ENCODE data around the gene HMGN4. TPM values are rescaled to one million over a fixed set of nuclear protein-coding genes. Genes with fewer than 3 reads are reported as not detected.

HMGN4 gene
- total and polyA plus RNA-seq, 8 donors: 8.8 to 24.2 (median 13.2) TPM

DNA sequence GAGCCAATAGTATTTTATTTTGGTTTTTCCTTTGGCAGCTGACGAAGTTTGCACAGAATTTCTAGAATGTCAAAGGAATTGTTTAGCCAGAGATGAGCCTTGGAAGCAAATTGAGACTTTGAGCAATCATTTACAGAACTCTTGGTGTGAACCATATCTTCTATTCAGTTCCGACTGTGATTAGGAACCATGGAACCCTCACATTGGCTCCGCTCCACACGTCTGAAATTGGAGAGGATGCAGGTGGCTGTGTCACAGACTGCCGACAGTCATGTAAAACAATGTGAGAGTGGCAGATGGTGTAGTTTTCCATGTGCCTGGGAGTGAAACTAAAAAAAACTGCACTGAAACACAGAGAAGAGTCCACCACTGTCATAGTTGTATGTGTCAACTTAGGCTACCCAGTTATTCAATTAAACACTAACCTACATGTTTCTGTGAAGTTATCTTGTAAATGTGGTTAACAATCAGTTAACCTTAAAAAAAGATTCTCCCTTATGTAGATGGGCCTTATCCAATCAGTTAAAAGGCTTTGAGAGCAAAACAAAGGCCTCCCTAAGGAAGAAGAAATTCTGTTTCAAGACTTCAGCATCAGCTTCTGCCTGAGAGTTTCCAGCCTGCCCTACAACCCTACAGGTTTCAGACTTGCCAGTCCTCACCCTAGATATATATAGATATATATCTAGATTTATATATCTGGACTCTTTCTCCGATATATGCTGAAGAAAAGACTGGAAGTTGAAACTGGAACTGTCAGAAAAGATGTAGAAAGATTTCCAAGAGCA, 3.3 kb upstream of the HMGN4 start:
- no peak for TF ChIP-seq CTCF (IDR thresholded peaks at IDR 0.05)
- H3K4me3 ChIP-seq: no peak overlapping the region
- peak overlapping the region in 1 of 4 donors; percentile 30 for H3K27ac ChIP-seq
- 30% methylated on average over 6 of the region's 6 CpGs for WGBS, 2 donors
- H3K9me3 ChIP-seq: no peaks in the 10 kb centered on the region
- no peaks in the 10 kb centered on the region for H3K27me3 ChIP-seq
- DNase-seq: peak in 3 of 6 donors; percentile 57 to 69 (median 69)
- H3K36me3 ChIP-seq: no peaks in the 10 kb centered on the region
- intact Hi-C loops (cut with DNase I): no loop called here
- no peak for FAIRE-seq
- peaks cover 3 to 14% (median 14%) of the 10 kb centered on the region in 3 donors for H3K4me1 ChIP-seq
- ATAC-seq: no peak

DNA sequence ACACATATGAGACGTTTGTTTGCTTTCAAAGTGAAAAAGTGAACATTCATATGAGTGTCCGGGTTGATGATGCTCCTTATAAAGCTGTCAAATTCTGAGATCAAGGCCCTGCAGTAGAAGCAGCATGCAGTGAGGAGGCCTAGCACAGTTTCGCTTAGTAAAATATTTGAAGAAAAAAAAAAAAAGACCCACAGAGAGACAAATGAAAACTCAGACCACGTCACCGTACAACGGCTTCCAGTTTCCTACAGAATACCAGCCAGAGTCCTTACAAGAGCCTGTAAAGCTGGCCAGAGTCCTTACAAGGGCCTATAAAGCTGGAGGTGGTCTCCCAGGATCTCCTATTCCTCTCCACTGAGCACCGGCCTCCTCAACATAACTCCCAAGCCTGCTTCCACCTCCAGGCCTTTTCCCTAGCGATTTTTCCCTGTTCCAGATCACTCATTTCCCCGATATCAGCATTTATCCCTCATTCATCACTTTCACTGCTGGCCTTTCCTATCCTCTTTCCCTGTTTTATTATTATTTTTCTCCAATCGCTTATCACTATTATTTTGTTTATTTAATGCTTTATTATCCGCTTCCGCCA, 1.5 kb upstream of the HMGN4 start:
- FAIRE-seq (no peak), DNase-seq (no peak), ATAC-seq (no peak)
- TF ChIP-seq CTCF (IDR thresholded peaks at IDR 0.05): no peak
- no peaks in the 10 kb centered on the region for H3K9me3 ChIP-seq
- H3K27me3 ChIP-seq: no peaks in the 10 kb centered on the region
- H3K4me3 ChIP-seq: peak overlapping the region in 3 of 4 donors; percentile 54 to 84 (median 68)
- H3K36me3 ChIP-seq: no peaks in the 10 kb centered on the region
- peak overlapping the region; percentile 47 to 94 (median 68) for H3K27ac ChIP-seq
- peaks cover 3 to 14% (median 14%) of the 10 kb centered on the region in 3 donors for H3K4me1 ChIP-seq
- intact Hi-C loops (cut with DNase I): no loop called here
- 23% methylated on average over 12 of the region's 12 CpGs for WGBS, 2 donors

DNA sequence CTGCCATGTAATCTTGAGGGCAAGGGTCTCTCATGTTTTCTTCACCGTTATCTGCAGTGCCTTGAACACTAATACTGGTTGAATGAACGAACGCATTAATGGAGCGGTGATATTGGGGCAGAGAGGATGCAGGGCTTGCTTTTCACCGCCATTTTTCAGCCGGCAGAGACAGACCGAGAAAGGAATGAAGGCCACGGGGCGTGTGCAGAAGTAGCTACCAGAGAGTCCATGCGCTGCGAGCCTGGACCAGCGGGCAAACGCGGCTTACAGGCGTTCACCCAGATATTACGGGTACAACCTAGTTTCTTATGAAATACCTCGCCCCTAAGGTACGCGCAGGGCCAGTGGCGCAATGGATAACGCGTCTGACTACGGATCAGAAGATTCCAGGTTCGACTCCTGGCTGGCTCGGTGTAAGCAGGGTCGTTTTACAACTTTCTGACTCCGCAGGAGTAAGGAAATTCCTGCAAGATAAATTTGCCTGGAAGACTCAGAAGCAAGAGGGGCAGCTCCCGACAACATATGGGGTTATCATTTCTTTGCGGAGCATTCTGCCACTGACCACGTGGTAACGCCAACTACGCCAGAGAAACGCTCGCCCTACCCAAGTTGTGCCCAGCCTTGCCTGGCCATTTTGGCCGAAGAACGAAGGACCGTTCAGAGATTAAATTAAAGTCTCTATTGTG, 863 bp upstream of the HMGN4 start:
- Histone ChIP-seq H3K9me3 (no peaks in the 10 kb centered on the region), H3K4me3 (peak overlapping the region; percentile 54 to 84 (median 73)), H3K27ac (peak overlapping the region; percentile 47 to 94 (median 68)), H3K4me1 (peaks cover 3 to 14% (median 14%) of the 10 kb centered on the region in 3 donors), H3K36me3 (no peaks in the 10 kb centered on the region), H3K27me3 (no peaks in the 10 kb centered on the region)
- whole genome bisulfite sequencing, 2 donors: 0 to 1% methylated on average over 37 of the region's 37 CpGs
- TF ChIP-seq CTCF (IDR thresholded peaks at IDR 0.05): no peak
- ATAC-seq: peak; percentile 75 to 85 (median 80)
- peak; percentile 83 to 96 (median 90) for DNase-seq
- FAIRE-seq: no peak
- intact Hi-C loops (cut with DNase I): no loop called here

DNA sequence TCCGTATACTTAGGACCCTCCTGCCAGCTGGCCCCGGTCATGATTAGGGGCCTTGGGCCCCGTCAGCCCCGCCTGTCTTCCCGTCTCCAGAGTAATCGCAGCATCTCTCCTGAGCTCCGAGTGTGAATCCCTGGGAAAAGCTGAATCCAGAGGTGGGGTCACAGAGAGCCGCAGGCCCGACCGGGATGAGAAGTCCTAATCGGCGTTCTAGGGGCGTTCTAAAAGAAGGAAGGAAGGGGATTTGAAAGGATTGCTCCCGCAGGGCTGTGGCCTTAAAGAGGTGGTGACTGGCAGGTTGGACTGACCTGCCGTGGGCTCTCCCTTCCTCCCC, 371 bp downstream of the HMGN4 start:
- H3K36me3 ChIP-seq: no peaks in the 10 kb centered on the region
- peaks cover 3 to 14% (median 10%) of the 10 kb centered on the region in 3 donors for H3K4me1 ChIP-seq
- 1% methylated on average over 15 of the region's 15 CpGs for WGBS, 2 donors
- no peaks in the 10 kb centered on the region for H3K9me3 ChIP-seq
- no peaks in the 10 kb centered on the region for H3K27me3 ChIP-seq
- TF ChIP-seq CTCF (IDR thresholded peaks at IDR 0.05): no peak
- FAIRE-seq (no peak), ATAC-seq (peak in 3 of 4 donors; percentile 1 to 4 (median 3)), DNase-seq (no peak)
- peak overlapping the region; percentile 54 to 84 (median 73) for H3K4me3 ChIP-seq
- intact Hi-C loops (cut with DNase I): no loop called here
- peak overlapping the region; percentile 47 to 94 (median 68) for H3K27ac ChIP-seq

Data from pancreas (tissue), 10 donors.